H9 (cell line): ENCODE measurements around the gene TECRL. TPM values are rescaled to one million over a fixed set of nuclear protein-coding genes. Genes with fewer than 3 reads are reported as not detected.

Experiments
- DNase-seq: peaks from one replicate; pipeline ENCODE4 v3.0.0-alpha.2; 2017
- H2AFZ ChIP-seq: one replicate; pipeline ENCODE4 v1.6.1; 2013; ENCODE audit warnings: mild to moderate bottlenecking, low read length, control low read depth, moderate library complexity
- H2AK5ac ChIP-seq: 2 replicates; pipeline ENCODE4 v1.6.1; 2013; ENCODE audit warnings: low read length, control low read depth, mixed read lengths; ENCODE audit not compliant: insufficient read length
- H2BK120ac ChIP-seq: one replicate; pipeline ENCODE4 v1.6.1; 2013; ENCODE audit warnings: low read depth, mild to moderate bottlenecking, low read length, control low read depth, inconsistent platforms; ENCODE audit not compliant: poor library complexity, severe bottlenecking
- H2BK12ac ChIP-seq: 2 replicates; pipeline ENCODE4 v1.6.1; 2013; ENCODE audit warnings: low read length, control low read depth, mixed read lengths, low read depth; ENCODE audit not compliant: insufficient read length
- H2BK15ac ChIP-seq: 2 replicates; pipeline ENCODE4 v1.6.1; 2013; ENCODE audit warnings: low read depth, low read length, control low read depth
- H2BK20ac ChIP-seq: one replicate; pipeline ENCODE4 v1.6.1; 2013; ENCODE audit warnings: low read depth, mild to moderate bottlenecking, low read length, control low read depth, inconsistent platforms; ENCODE audit not compliant: poor library complexity, severe bottlenecking
- H2BK5ac ChIP-seq: 2 replicates; pipeline ENCODE4 v1.6.1; 2013; ENCODE audit warnings: low read length, control low read depth, mixed read lengths; ENCODE audit not compliant: insufficient read length
- H3K14ac ChIP-seq: 2 replicates; pipeline ENCODE4 v1.6.1; 2013; ENCODE audit warnings: low read length, control low read depth; ENCODE audit not compliant: insufficient read depth
- H3K18ac ChIP-seq: 2 replicates; pipeline ENCODE4 v1.6.1; 2013; ENCODE audit warnings: low read depth, mild to moderate bottlenecking, mixed read lengths, low read length, control low read depth; ENCODE audit not compliant: insufficient read length
- H3K23ac ChIP-seq: 2 replicates; pipeline ENCODE4 v1.6.1; 2013; ENCODE audit warnings: low read length, control low read depth, mixed read lengths, low read depth; ENCODE audit not compliant: insufficient read length
- H3K23me2 ChIP-seq: 2 replicates; pipeline ENCODE4 v1.6.1; 2013; ENCODE audit warnings: low read depth, mild to moderate bottlenecking, mixed read lengths, low read length, control low read depth; ENCODE audit not compliant: insufficient read length, poor library complexity, severe bottlenecking
- H3K27ac ChIP-seq: 2 replicates; pipeline ENCODE4 v1.5.1; 2013; ENCODE audit warnings: low read length, control low read depth, mixed read lengths, low read depth; ENCODE audit not compliant: insufficient read length
- H3K27me3 ChIP-seq: 2 replicates; pipeline ENCODE4 v1.6.1; 2013; ENCODE audit warnings: low read length, control low read depth, inconsistent platforms; ENCODE audit not compliant: insufficient read depth
- H3K4ac ChIP-seq: 2 replicates; pipeline ENCODE4 v1.6.1; 2013; ENCODE audit warnings: low read depth, mild to moderate bottlenecking, control low read depth, inconsistent platforms, low read length, moderate library complexity
- H3K4me1 ChIP-seq: 2 replicates; pipeline ENCODE4 v1.6.1; 2013; ENCODE audit warnings: low read length, control low read depth, inconsistent platforms; ENCODE audit not compliant: insufficient read depth
- H3K4me2 ChIP-seq: 2 replicates; pipeline ENCODE4 v1.6.1; 2013; ENCODE audit warnings: low read length, control low read depth, mixed read lengths; ENCODE audit not compliant: insufficient read length, insufficient read depth
- H3K56ac ChIP-seq: 2 replicates; pipeline ENCODE4 v1.6.1; 2013; ENCODE audit warnings: low read depth, mild to moderate bottlenecking, mixed read lengths, low read length, control low read depth; ENCODE audit not compliant: insufficient read length
- H3K79me1 ChIP-seq: 2 replicates; pipeline ENCODE4 v1.6.1; 2013; ENCODE audit warnings: low read depth, mild to moderate bottlenecking, moderate library complexity, low read length, control low read depth, inconsistent platforms; ENCODE audit not compliant: insufficient read depth, poor library complexity, severe bottlenecking
- H3K79me2 ChIP-seq: 2 replicates; pipeline ENCODE4 v1.6.1; 2013; ENCODE audit warnings: low read length, control low read depth, inconsistent platforms; ENCODE audit not compliant: insufficient read depth
- H3K9ac ChIP-seq: 2 replicates; pipeline ENCODE4 v1.6.1; 2013; ENCODE audit warnings: low read length, control low read depth, mixed read lengths; ENCODE audit not compliant: insufficient read length; ENCODE audit errors: extremely low read depth
- H3K9me3 ChIP-seq: one replicate; pipeline ENCODE4 v1.6.1; 2013; ENCODE audit warnings: low read depth, low read length, inconsistent platforms; ENCODE audit not compliant: control insufficient read depth
- H3T11ph ChIP-seq: one replicate; pipeline ENCODE4 v1.6.1; 2013; ENCODE audit warnings: mild to moderate bottlenecking, low read length, control low read depth, inconsistent platforms
- H4K20me1 ChIP-seq: one replicate; pipeline ENCODE4 v1.6.1; 2013; ENCODE audit not compliant: control insufficient read depth, insufficient read length, insufficient read depth
- H4K5ac ChIP-seq: 2 replicates; pipeline ENCODE4 v1.6.1; 2013; ENCODE audit warnings: low read depth, mild to moderate bottlenecking, mixed read lengths, low read length, control low read depth; ENCODE audit not compliant: insufficient read length
- H4K8ac ChIP-seq: replicated peaks from 2 replicates; pipeline ENCODE4 v1.6.1; 2013; ENCODE audit warnings: low read length, control low read depth, mixed read lengths, low read depth; ENCODE audit not compliant: insufficient read length
- H4K91ac ChIP-seq: 2 replicates; pipeline ENCODE4 v1.6.1; 2013; ENCODE audit warnings: low read depth, mild to moderate bottlenecking, moderate library complexity, mixed read lengths, low read length, control low read depth; ENCODE audit not compliant: insufficient read length
- H3K27ac Mint-ChIP-seq, 3 experiments: 2 replicates in 2 of 3; 3 replicates in 1 of 3; pipeline ENCODE4 v1.8.0; 2020 to 2021; ENCODE audit warnings: mixed read lengths in 3 of 3, mild to moderate bottlenecking in 1 of 3, moderate library complexity in 1 of 3
- H3K27me3 Mint-ChIP-seq: 2 replicates; pipeline ENCODE4 v1.8.0; 2021; ENCODE audit warnings: low read depth, mild to moderate bottlenecking, moderate library complexity, mixed read lengths
- H3K36me3 Mint-ChIP-seq, 3 experiments: 2 replicates in 2 of 3; 3 replicates in 1 of 3; pipeline ENCODE4 v1.8.0; 2020 to 2021; ENCODE audit warnings: low read depth in 3 of 3, mixed read lengths in 3 of 3; ENCODE audit not compliant: insufficient read depth in 1 of 3
- H3K4me1 Mint-ChIP-seq, 2 experiments: 2 replicates each; pipeline ENCODE4 v1.8.0; 2020; ENCODE audit warnings: mixed read lengths in 2 of 2
- H3K4me3 Mint-ChIP-seq, 2 experiments: 2 replicates in 1 of 2; 3 replicates in 1 of 2; pipeline ENCODE4 v1.8.0; 2020 to 2021; ENCODE audit warnings: mild to moderate bottlenecking in 2 of 2, mixed read lengths in 2 of 2, moderate library complexity in 1 of 2
- H3K9me3 Mint-ChIP-seq, 2 experiments: 2 replicates in 1 of 2; 3 replicates in 1 of 2; pipeline ENCODE4 v1.8.0; 2020; ENCODE audit warnings: mild to moderate bottlenecking in 2 of 2, mixed read lengths in 2 of 2, moderate library complexity in 1 of 2
- total RNA-seq: library from RNA; stranded (reverse); gene quantifications from 2 replicates; pipeline ENCODE4 v1.2.1, GENCODE V29; 2021
- TF ChIP-seq, protein P1 (sequence below): fragments of 200-600 bp; sonication (generic); conservative IDR thresholded peaks from 3 replicates; pipeline ENCODE4 v1.8.0; 2021; ENCODE audit warnings: antibody characterized with exemption, mild to moderate bottlenecking

Gene TECRL
- total RNA-seq, 1 experiment from 2014 or later = not detected

DNA sequence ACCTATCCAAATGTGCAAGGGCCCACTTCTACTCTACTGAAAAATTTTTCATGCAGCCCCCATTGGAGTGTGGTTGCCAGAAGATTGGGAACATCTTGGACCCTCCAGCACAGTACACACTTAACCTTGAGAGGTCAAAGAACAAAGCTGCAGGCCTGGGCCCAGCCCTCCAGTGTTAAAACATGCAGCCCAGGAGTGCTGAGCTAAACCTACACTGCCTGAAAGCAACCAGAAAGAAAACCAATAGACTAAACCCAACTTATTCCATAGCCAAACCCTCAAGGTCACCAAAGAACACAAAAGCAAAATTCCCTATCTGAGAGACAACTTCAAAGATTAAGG, 47.9 kb downstream of the TECRL start:
- Histone ChIP-seq H3K4me2 (no peak overlapping the region), H3K27ac (no peak overlapping the region), H4K91ac (no peak overlapping the region), H3K56ac (no peak overlapping the region), H3K23me2 (no peaks in the 10 kb centered on the region), H3K14ac (no peak overlapping the region), H4K20me1 (no peaks in the 10 kb centered on the region), H4K5ac (no peak overlapping the region), H3T11ph (no peak overlapping the region), H3K4me1 (no peaks in the 10 kb centered on the region), H3K9ac (no peak overlapping the region), H2BK5ac (no peak overlapping the region), H2AFZ (no peak overlapping the region), H3K4ac (no peak overlapping the region), H2BK15ac (no peak overlapping the region), H3K9me3 (no peaks in the 10 kb centered on the region), H2BK12ac (no peak overlapping the region), H2AK5ac (no peak overlapping the region), H2BK20ac (no peak overlapping the region), H3K79me1 (no peaks in the 10 kb centered on the region), H3K23ac (no peak overlapping the region), H3K79me2 (no peaks in the 10 kb centered on the region), H2BK120ac (no peak overlapping the region), H3K27me3 (no peaks in the 10 kb centered on the region), H4K8ac (no peak overlapping the region), H3K18ac (no peak overlapping the region)
- Mint-ChIP-seq H3K27ac (no peak overlapping the region), H3K9me3 (peaks cover 0 to 3% of the 10 kb centered on the region in 2 experiments; a peak in 2 of 5 replicates), H3K4me1 (peaks cover 0 to 2% of the 10 kb centered on the region in 2 experiments; a peak in 1 of 4 replicates), H3K4me3 (no peak overlapping the region), H3K27me3 (no peaks in the 10 kb centered on the region; the same call in 1 of the 2 replicates), H3K36me3 (no peaks in the 10 kb centered on the region; a peak in 1 of 7 replicates)
- TF ChIP-seq, protein P1, sequence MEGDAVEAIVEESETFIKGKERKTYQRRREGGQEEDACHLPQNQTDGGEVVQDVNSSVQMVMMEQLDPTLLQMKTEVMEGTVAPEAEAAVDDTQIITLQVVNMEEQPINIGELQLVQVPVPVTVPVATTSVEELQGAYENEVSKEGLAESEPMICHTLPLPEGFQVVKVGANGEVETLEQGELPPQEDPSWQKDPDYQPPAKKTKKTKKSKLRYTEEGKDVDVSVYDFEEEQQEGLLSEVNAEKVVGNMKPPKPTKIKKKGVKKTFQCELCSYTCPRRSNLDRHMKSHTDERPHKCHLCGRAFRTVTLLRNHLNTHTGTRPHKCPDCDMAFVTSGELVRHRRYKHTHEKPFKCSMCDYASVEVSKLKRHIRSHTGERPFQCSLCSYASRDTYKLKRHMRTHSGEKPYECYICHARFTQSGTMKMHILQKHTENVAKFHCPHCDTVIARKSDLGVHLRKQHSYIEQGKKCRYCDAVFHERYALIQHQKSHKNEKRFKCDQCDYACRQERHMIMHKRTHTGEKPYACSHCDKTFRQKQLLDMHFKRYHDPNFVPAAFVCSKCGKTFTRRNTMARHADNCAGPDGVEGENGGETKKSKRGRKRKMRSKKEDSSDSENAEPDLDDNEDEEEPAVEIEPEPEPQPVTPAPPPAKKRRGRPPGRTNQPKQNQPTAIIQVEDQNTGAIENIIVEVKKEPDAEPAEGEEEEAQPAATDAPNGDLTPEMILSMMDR = no peak
- DNase-seq = no peak
